Adrenal gland (tissue), 12 donors: ENCODE data around the gene TMEM175. TPM values are rescaled to one million over a fixed set of nuclear protein-coding genes. Genes with fewer than 3 reads are reported as not detected.

Experiments used
- DNase-seq, 7 donors: peaks; one replicate each; pipeline ENCODE4 v3.0.0-alpha.2; 2019 to 2020
- H3K27ac ChIP-seq, 5 donors: fragments of 200-600 bp; sonication (generic) in 4 of 5; 1 replicate in 3 of 5; 2 replicates in 2 of 5; pipeline versions ENCODE4 v1.5.1 to v1.8.0; 2016 to 2020; ENCODE audit warnings: mild to moderate bottlenecking in 1 of 5
- H3K27me3 ChIP-seq: fragments of 200-600 bp; 2 replicates; pipeline ENCODE4 v1.8.0; 2021
- H3K36me3 ChIP-seq, 2 donors: fragments of 200-600 bp; replicated peaks in 1 of 2; 1 replicate in 1 of 2; 2 replicates in 1 of 2; pipeline versions ENCODE4 v1.5.1 to v1.8.0; 2018 to 2022
- H3K4me1 ChIP-seq, 2 donors: fragments of 200-600 bp; replicated peaks in 1 of 2; 1 replicate in 1 of 2; 2 replicates in 1 of 2; pipeline versions ENCODE4 v1.5.1 to v1.8.0; 2018 to 2021
- H3K4me3 ChIP-seq, 4 donors: fragments of 200-600 bp; sonication (generic) in 3 of 4; one replicate each; pipeline ENCODE4 v1.5.1; 2016 to 2018
- H3K9me3 ChIP-seq, 3 donors: fragments of 200-600 bp; sonication (generic) in 1 of 3; replicated peaks in 1 of 3; 1 replicate in 2 of 3; 2 replicates in 1 of 3; pipeline versions ENCODE4 v1.5.1 to v1.8.0; 2016 to 2021
- CTCF ChIP-seq, 6 experiments: fragments of 450-650 bp in 4 of 6; fragments of 200-600 bp in 2 of 6; sonication (generic) in 1 of 6; IDR thresholded peaks; 1 replicate in 5 of 6; 2 replicates in 1 of 6; pipeline versions ENCODE4 v1.5.1 to v1.8.0; 2016 to 2021; ENCODE audit warnings: antibody characterized with exemption in 6 of 6, mild to moderate bottlenecking in 2 of 6, moderate library complexity in 1 of 6
- POLR2A ChIP-seq, 2 donors: fragments of 450-650 bp; IDR thresholded peaks; one replicate each; pipeline ENCODE4 v1.6.1; 2017; ENCODE audit warnings: antibody characterized with exemption in 2 of 2, mild to moderate bottlenecking in 2 of 2, moderate library complexity in 1 of 2
- WGBS, 4 donors: extraction: QIAGEN DNeasy Blood & Tissue Kit in 2 of 4; methylation state at CpG; one replicate each; pipeline versions ENCODE4 v1.1.5 to v1.1.7; 2013 to 2017; 5-methylcytosine and 5-hydroxymethylcytosine counted together
- intact Hi-C, 2 donors: fragments of 100-400 bp; cut with DNase I; formaldehyde crosslinking; loops; one replicate each; pipeline versions ENCODE4 v1.14.1 to v1.15.0; 2022 to 2023
- polyA plus RNA-seq, 3 donors: library from polyadenylated mRNA; stranded (reverse); fragments of 200-250 nt in 2 of 3; fragments of 350-450 nt in 1 of 3; fragmentation: Illumina TruSeq in 1 of 3; extraction: RNeasy Lipid Tissue Mini Kit (QIAGEN cat#74804) in 1 of 3; gene quantifications; one replicate each; pipeline ENCODE4 v1.2.3, GENCODE V29; 2013 to 2014
- total RNA-seq, 9 donors: library from RNA; depleted of rRNA in 4 of 9; stranded (reverse); fragments of >200 nt in 4 of 9; fragments of 120-200 nt in 1 of 9; fragmentation: NEBNext Ultra II Directional in 1 of 9; extraction: Animal tissue kit (Norgen Biotek cat#: 25700) in 1 of 9; gene quantifications; one replicate each; pipeline versions ENCODE4 v1.1.0 to v1.2.4, GENCODE V29; 2013 to 2023
- donor health status: healthy with polysubstance abuse.
- donor health status: Bipolar disorder and iron deficiency.
- donor health status: DM: yes; HTN: yes; CAD: no.
- donor health status: DM: no; HTN: no; CAD: no.
- donor health status: DM: no; HTN: no; CAD: no.
- donor health status: DM: yes; HTN: yes; CAD: no.

TMEM175 gene
- total and polyA plus RNA-seq, 12 donors, result 20.2 to 142 (median 47.9) TPM

- WGBS, 4 donors, result 0 to 1% (median 1%) methylated on average over 18 to 69 of the region's 69 CpGs; no CpG with 5 or more reads in 1 of the 4 donors
- TF ChIP-seq POLR2A (IDR thresholded peaks at IDR 0.05), result peak in 1 of 2 donors; percentile 44
- TF ChIP-seq CTCF (IDR thresholded peaks at IDR 0.05), result peak in 5 of 6 experiments; percentile 19 to 46 (median 34)
- Histone ChIP-seq H3K4me3 (peak within 1 kb of the TSS; percentile 1 to 92 (median 42)), H3K27ac (peak within 1 kb of the TSS; percentile 38 to 88 (median 63)), H3K36me3 (peaks cover 0 to 7% of the 10 kb centered on the region in 2 donors), H3K4me1 (peaks cover 12 to 31% of the 10 kb centered on the region in 2 donors), H3K27me3 (no peaks in the 10 kb centered on the region), H3K9me3 (no peaks in the 10 kb centered on the region)
- DNase-seq, result peak; percentile 80 to 86 (median 85)
- intact Hi-C loops, result no loop called here
Measured at GRCh38 chr4:986879-987623, 54.8 kb downstream of the TMEM175 start, which contains the start of gene IDUA. IDUA (plus strand) TSS chr4:987044; CDS start chr4:987085, 41 bp downstream.

DNA sequence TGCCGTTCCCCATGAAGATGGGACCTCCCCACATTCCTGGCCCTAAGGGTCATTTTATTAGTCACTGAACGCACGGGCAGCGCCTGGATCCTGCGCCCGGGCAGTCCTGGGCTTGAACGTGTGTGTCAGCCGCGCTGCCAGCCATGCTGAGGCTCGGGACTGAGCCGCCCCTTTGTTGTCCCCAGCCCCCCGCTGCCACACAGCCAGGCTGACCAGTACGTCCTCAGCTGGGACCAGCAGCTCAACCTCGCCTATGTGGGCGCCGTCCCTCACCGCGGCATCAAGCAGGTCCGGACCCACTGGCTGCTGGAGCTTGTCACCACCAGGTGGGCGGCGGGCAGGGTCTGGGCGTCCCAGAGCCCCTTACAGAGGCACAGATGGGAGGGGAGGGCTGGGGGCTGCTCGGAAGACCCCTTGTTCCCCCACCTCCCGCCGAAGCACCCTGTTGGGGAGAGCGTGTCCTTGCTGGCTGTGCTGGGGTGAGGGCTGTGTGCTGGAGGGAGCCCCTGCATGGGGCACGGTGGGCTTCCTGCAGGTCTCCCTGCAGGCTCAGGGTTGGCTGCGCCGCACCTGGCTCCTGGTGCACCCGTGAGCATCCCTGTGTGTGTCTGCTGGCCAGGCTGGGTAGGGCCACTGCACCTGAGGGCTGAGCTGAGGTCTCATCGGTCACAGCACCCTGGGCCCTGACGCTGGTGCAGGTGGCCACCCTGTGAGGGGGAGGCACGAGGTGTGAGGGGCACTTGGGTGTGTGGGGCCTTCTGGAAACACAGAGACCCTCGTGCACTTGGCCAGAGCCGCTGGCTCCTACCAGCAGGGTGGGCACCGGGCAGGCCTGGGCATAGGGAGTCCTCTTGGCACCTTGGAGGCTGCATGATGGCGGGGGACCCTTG lies 55.6 kb downstream of the TMEM175 start:
- peaks cover 17 to 37% of the 10 kb centered on the region in 2 donors for H3K4me1 ChIP-seq
- peak overlapping the region in 1 of 4 donors; percentile 92 for H3K4me3 ChIP-seq
- no peaks in the 10 kb centered on the region for H3K9me3 ChIP-seq
- H3K27ac ChIP-seq, result peak overlapping the region in 4 of 5 donors; percentile 21 to 88 (median 71)
- peaks cover 0 to 7% of the 10 kb centered on the region in 2 donors for H3K36me3 ChIP-seq
- TF ChIP-seq POLR2A (IDR thresholded peaks at IDR 0.05) (no peak), CTCF (IDR thresholded peaks at IDR 0.05) (no peak)
- peak in 6 of 7 donors; percentile 23 to 79 (median 68) for DNase-seq
- no peaks in the 10 kb centered on the region for H3K27me3 ChIP-seq
- 61 to 74% (median 63%) methylated on average over 9 to 37 of the region's 37 CpGs for WGBS, 4 donors
- intact Hi-C loops, result no loop called here

DNA sequence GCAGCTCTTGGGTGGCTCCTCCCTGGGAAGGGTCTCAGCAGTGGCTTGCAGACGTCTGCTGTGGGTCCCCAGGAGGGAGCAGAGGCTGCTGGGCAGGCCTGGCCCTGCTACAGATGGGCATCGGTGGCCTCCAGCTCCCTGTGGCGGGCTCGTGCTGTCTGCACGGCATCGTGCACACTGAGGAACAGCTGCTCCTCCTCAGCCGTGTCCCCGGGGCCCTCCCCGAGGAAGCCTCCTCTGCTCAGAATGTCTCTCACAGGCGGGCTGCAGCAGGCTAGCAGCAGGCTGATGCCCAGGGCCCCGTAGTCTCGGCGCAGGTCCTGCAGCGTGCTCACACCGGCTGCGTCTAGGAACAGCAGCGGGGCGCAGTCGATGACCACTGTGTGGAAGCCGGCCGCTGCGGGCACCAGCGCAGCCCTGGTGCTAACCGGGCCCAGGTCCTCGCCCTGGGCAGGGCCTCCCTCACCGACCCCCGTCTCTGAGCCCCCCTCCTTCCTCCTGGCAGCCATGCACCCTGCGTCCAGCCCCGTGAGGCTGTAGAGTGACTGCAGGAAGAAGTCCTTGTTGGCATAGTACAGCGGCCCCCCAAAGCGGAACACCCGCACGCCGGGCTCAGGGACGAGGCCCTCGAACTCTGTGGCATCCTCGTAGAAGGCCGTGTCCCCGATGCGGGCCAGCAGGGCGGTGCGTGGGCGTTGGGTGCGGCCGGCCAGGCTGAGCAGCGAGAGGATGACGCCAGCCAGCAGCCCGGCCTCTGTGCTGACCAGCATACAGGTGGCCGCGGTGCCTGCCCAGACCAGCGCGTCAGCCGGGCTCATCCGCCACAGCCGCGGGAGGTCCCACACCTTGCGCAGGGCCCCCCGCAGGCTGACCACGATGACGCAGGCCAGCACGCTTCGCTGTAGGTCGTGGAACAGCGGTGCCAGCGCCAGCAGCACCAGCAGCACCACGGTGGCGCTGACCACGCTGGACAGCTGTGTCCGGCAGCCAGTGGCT lies 56.8 kb downstream of the TMEM175 start:
- Histone ChIP-seq H3K9me3 (no peaks in the 10 kb centered on the region), H3K4me3 (no peak overlapping the region), H3K36me3 (peaks cover 0 to 7% of the 10 kb centered on the region in 2 donors), H3K4me1 (peaks cover 25 to 44% of the 10 kb centered on the region in 2 donors), H3K27me3 (no peaks in the 10 kb centered on the region), H3K27ac (no peak overlapping the region)
- peak in 3 of 7 donors; percentile 12 to 28 (median 27) for DNase-seq
- no peak for TF ChIP-seq POLR2A (IDR thresholded peaks at IDR 0.05)
- TF ChIP-seq CTCF (IDR thresholded peaks at IDR 0.05), result no peak
- 93 to 98% (median 94%) methylated on average over 7 to 69 of the region's 69 CpGs for WGBS, 4 donors
- intact Hi-C loops, result no loop called here
